ENCODE results near the gene NGFR. TPM values are rescaled to one million over a fixed set of nuclear protein-coding genes. Genes with fewer than 3 reads are reported as not detected.
A peak's percentile ranks its signal among the peaks of the same experiment; 100 is the strongest.
"Not testable (repeated sequence)": the region's sequence is repeated elsewhere in the genome, so short reads cannot be mapped to it uniquely, and the experiment has no call there.

NGFR gene
- total and polyA plus RNA-seq, 8 donors, result 1.1 to 6.6 (median 3.1) TPM; not detected in 1

DNA sequence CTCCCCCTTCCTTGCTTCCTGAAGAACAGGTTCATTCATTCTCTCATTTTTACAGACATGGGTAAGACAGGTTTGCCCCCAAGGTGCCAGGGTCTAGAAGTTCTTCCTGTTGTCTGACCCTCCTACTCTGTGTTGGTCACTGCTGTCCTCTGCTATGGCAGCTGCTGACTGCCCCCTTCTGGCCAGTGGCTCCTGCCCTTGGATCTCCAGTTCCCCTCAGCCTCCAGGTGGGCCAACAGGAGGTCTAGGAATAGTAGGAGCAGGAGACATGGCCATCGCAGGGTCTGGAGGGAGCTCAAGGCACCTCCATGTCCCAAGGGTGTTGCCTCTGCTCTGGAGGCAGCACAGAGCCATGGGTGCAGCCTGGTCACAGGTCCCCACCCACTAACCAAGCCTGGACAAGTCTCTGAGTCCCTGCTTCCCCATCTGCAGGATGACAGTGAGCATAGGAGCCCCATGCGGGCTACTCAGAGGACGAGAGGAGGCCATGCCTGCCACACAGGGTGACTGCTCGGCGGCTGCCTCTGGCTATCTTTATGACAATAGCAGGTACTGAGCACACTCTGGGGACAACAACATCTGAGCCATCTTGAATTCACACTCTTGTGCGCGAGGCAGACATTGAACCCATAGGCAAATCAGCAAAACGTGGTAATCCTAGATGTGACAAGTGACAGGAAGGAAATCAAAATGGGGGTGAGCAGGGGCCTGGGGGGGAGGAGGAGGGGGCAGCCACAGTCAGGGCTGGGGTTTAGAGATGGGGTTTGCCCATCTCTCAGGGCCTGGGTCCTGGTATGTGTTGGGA, 53.6 kb downstream of the NGFR start:
- TF ChIP-seq, protein P1, sequence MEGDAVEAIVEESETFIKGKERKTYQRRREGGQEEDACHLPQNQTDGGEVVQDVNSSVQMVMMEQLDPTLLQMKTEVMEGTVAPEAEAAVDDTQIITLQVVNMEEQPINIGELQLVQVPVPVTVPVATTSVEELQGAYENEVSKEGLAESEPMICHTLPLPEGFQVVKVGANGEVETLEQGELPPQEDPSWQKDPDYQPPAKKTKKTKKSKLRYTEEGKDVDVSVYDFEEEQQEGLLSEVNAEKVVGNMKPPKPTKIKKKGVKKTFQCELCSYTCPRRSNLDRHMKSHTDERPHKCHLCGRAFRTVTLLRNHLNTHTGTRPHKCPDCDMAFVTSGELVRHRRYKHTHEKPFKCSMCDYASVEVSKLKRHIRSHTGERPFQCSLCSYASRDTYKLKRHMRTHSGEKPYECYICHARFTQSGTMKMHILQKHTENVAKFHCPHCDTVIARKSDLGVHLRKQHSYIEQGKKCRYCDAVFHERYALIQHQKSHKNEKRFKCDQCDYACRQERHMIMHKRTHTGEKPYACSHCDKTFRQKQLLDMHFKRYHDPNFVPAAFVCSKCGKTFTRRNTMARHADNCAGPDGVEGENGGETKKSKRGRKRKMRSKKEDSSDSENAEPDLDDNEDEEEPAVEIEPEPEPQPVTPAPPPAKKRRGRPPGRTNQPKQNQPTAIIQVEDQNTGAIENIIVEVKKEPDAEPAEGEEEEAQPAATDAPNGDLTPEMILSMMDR (IDR thresholded peaks at IDR 0.05), result peak in 5 of 7 experiments; percentile 16 to 52 (median 47)
- TF ChIP-seq EP300 (IDR thresholded peaks at IDR 0.05) (no peak), POLR2A (IDR thresholded peaks at IDR 0.05) (no peak)
- intact Hi-C loops (cut with DNase I; ENCODE audit: low total_unique reads), result no loop called here
- DNase-seq, result peak in 1 of 2 donors; percentile 55
- WGBS, 5 donors, result 73 to 82% (median 78%) methylated on average over 4 to 8 of the region's 8 CpGs
- no peak overlapping the region for H3K27ac ChIP-seq
- no peaks in the 10 kb centered on the region for H3K9me3 ChIP-seq
- no peak overlapping the region for H3K4me3 ChIP-seq
- H3K36me3 ChIP-seq, result no peaks in the 10 kb centered on the region
- peaks cover 0 to 34% (median 0%) of the 10 kb centered on the region in 3 donors for H3K27me3 ChIP-seq
- H3K4me1 ChIP-seq, result peaks cover 0 to 8% (median 3%) of the 10 kb centered on the region in 4 donors

DNA sequence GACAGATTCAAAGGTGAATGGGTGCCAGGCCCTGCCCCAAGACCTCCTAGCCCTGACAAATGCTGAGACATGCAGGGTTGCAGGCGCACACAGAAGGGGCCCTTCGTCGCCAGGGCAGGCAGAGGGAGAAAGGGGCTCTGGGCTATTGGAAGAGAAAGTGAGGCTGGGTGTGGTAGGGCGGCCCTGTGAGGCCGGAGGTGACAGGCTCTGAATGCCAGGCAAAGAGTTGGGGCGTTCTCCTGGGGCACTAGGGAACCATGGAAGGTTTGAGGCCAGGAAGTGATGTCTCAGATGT, 54.2 kb downstream of the NGFR start:
- intact Hi-C loops (cut with DNase I; ENCODE audit: low total_unique reads), result no loop called here
- no peaks in the 10 kb centered on the region for H3K36me3 ChIP-seq
- H3K4me1 ChIP-seq, result peaks cover 0 to 8% (median 3%) of the 10 kb centered on the region in 4 donors
- H3K27ac ChIP-seq, result no peak overlapping the region
- peaks cover 0 to 34% (median 0%) of the 10 kb centered on the region in 3 donors for H3K27me3 ChIP-seq
- no peak overlapping the region for H3K4me3 ChIP-seq
- TF ChIP-seq POLR2A (IDR thresholded peaks at IDR 0.05) (no peak), EP300 (IDR thresholded peaks at IDR 0.05) (no peak), POLR2AphosphoS5 (IDR thresholded peaks at IDR 0.05) (no peak)
- TF ChIP-seq, protein P1 (IDR thresholded peaks at IDR 0.05), result no peak
- H3K9me3 ChIP-seq, result no peaks in the 10 kb centered on the region
- no peak for DNase-seq
- WGBS, 5 donors, result 88 to 96% (median 91%) methylated on average over 6 of the region's 6 CpGs

GRCh38 chr17:49549691-49550678, 54.9 kb downstream of the NGFR start:
- Histone ChIP-seq H3K9me3 (no peaks in the 10 kb centered on the region), H3K27ac (no peak overlapping the region), H3K27me3 (peaks cover 0 to 30% (median 0%) of the 10 kb centered on the region in 3 donors), H3K4me3 (no peak overlapping the region), H3K36me3 (no peaks in the 10 kb centered on the region), H3K4me1 (peaks cover 0 to 8% (median 3%) of the 10 kb centered on the region in 4 donors)
- 86 to 89% (median 87%) methylated on average over 14 to 20 of the region's 20 CpGs for WGBS, 5 donors
- intact Hi-C loops (cut with DNase I; ENCODE audit: low total_unique reads), result loop anchor here (5.0 kb wide), 1 partner anchor 118 kb away; no protein-coding TSS in a partner anchor
- no peak for DNase-seq
- TF ChIP-seq POLR2A (IDR thresholded peaks at IDR 0.05) (no peak), POLR2AphosphoS5 (IDR thresholded peaks at IDR 0.05) (no peak)
- TF ChIP-seq, protein P1 (IDR thresholded peaks at IDR 0.05), result no peak

DNA sequence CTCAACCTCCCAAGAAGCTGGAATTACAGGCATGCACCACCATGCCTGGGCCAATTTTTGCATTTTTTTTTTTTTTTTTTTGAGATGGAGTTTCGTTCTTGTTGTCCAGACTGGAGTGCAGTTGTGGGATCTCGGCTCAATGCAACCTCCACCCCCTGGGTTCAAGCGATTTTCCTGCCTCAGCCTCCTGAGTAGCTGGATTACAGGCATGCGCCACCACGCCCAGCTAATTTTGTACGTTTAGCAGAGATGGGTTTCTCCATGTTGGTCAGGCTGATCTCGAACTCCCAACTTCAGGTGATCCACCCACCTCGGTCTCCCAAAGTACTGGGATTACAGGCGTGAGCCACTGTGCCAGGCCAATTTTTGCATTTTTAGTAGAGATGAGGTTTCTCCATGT, 55.7 kb downstream of the NGFR start:
- not testable (repeated sequence) for H3K9me3 ChIP-seq, H3K4me1 ChIP-seq, DNase-seq, H3K4me3 ChIP-seq, H3K27ac ChIP-seq, H3K36me3 ChIP-seq
- WGBS, 5 donors, result 85 to 95% (median 95%) methylated on average over 9 of the region's 9 CpGs
- H3K27me3 ChIP-seq, result peaks cover 0 to 28% (median 0%) of the 10 kb centered on the region in 3 donors
- intact Hi-C loops (cut with DNase I; ENCODE audit: low total_unique reads), result loop anchor here (5.0 kb wide), 1 partner anchor 118 kb away; no protein-coding TSS in a partner anchor
